NCI-H2029 treated with DMSO at 0.1 percent for 48 hours (cell line): Measurements from ENCODE around the gene ZC3H18.

Experiments used
- DNase-seq: peaks from one replicate; lab custom pipeline; 2025; lab: John Stamatoyannopoulos, UW

ZC3H18 gene

GRCh38 chr16:88640498-88641247 is 70.5 kb downstream of the ZC3H18 start:
- no peak for DNase-seq

GRCh38 chr16:88642881-88643643 is 72.9 kb downstream of the ZC3H18 start:
- no peak for DNase-seq

- no peak for DNase-seq
These were observed 73.4 kb downstream of the ZC3H18 start for GRCh38 chr16:88643644-88643932.

GRCh38 chr16:88645455-88645854 is 75.3 kb downstream of the ZC3H18 start:
- DNase-seq: no peak

- no peak for DNase-seq
These were observed 75.7 kb downstream of the ZC3H18 start for GRCh38 chr16:88645941-88646340.

- DNase-seq: no peak
These were observed 76.3 kb downstream of the ZC3H18 start for GRCh38 chr16:88646345-88647034.

- no peak for DNase-seq
These were observed 77.2 kb downstream of the ZC3H18 start for GRCh38 chr16:88647178-88648070.

GRCh38 chr16:88649195-88649923 is 79.2 kb downstream of the ZC3H18 start:
- DNase-seq: no peak

GRCh38 chr16:88649924-88650748 is 79.9 kb downstream of the ZC3H18 start:
- no peak for DNase-seq

GRCh38 chr16:88650749-88651275 is 80.6 kb downstream of the ZC3H18 start, which contains the start of gene CYBA:
CYBA (minus strand) TSS chr16:88651053; CDS start chr16:88651013, 40 bp downstream.
- DNase-seq: no peak

GRCh38 chr16:88651276-88651988 is 81.2 kb downstream of the ZC3H18 start:
- no peak for DNase-seq

- DNase-seq: no peak
These were observed 82.0 kb downstream of the ZC3H18 start for GRCh38 chr16:88651989-88652761.

- no peak for DNase-seq
These were observed 82.5 kb downstream of the ZC3H18 start for GRCh38 chr16:88652762-88653063.

GRCh38 chr16:88653101-88653500 is 82.9 kb downstream of the ZC3H18 start:
- no peak for DNase-seq

- DNase-seq: no peak
These were observed 83.6 kb downstream of the ZC3H18 start for GRCh38 chr16:88653596-88654362.

GRCh38 chr16:88654363-88655052 is 84.3 kb downstream of the ZC3H18 start:
- DNase-seq: no peak

GRCh38 chr16:88655053-88655732 is 85.0 kb downstream of the ZC3H18 start:
- no peak for DNase-seq
